Mesenchymal stem cell (in vitro differentiated cells and primary cell): ENCODE results near the gene GSTM3.
"Not testable (repeated sequence)": the region's sequence is repeated elsewhere in the genome, so short reads cannot be mapped to it uniquely, and the experiment has no call there.

Experiments used
- DNase-seq: peaks from one replicate; pipeline ENCODE4 v3.0.0-alpha.2; 2013
- H2AFZ ChIP-seq: one replicate; pipeline ENCODE4 v1.6.1; 2013; ENCODE audit warnings: low read depth, mild to moderate bottlenecking, control low read depth, inconsistent platforms, low read length, moderate library complexity
- H2AK5ac ChIP-seq: 2 replicates; pipeline ENCODE4 v1.6.1; 2013; ENCODE audit warnings: low read length, moderate library complexity, mild to moderate bottlenecking, inconsistent platforms; ENCODE audit not compliant: severe bottlenecking
- H2BK120ac ChIP-seq: one replicate; pipeline ENCODE4 v1.6.1; 2013; ENCODE audit warnings: low read depth, mild to moderate bottlenecking, inconsistent platforms, low read length, moderate library complexity
- H2BK12ac ChIP-seq, 2 experiments: one replicate each; pipeline ENCODE4 v1.6.1; 2013; ENCODE audit warnings: inconsistent platforms in 2 of 2, low read length in 2 of 2, mild to moderate bottlenecking in 2 of 2, moderate library complexity in 2 of 2, control low read depth in 1 of 2
- H2BK15ac ChIP-seq: one replicate; pipeline ENCODE4 v1.6.1; 2013; ENCODE audit warnings: mild to moderate bottlenecking, low read depth, inconsistent platforms; ENCODE audit not compliant: poor library complexity, severe bottlenecking
- H2BK5ac ChIP-seq: 2 replicates; pipeline ENCODE4 v1.6.1; 2013; ENCODE audit warnings: low read depth, mild to moderate bottlenecking, low read length, control low read depth, inconsistent platforms; ENCODE audit not compliant: poor library complexity, severe bottlenecking
- H3K14ac ChIP-seq, 2 experiments: one replicate each; pipeline ENCODE4 v1.6.1; 2013; ENCODE audit warnings: inconsistent platforms in 2 of 2, low read length in 2 of 2, control low read depth in 1 of 2, mild to moderate bottlenecking in 1 of 2, moderate library complexity in 1 of 2
- H3K18ac ChIP-seq, 2 experiments: one replicate each; pipeline ENCODE4 v1.6.1; 2013; ENCODE audit warnings: inconsistent platforms in 2 of 2, low read length in 2 of 2, control low read depth in 1 of 2, low read depth in 1 of 2, mild to moderate bottlenecking in 1 of 2
- H3K23ac ChIP-seq, 2 experiments: one replicate each; pipeline ENCODE4 v1.6.1; 2013; ENCODE audit warnings: inconsistent platforms in 2 of 2, low read length in 2 of 2, mild to moderate bottlenecking in 2 of 2, moderate library complexity in 2 of 2, control low read depth in 1 of 2
- H3K27ac ChIP-seq: 2 replicates; pipeline ENCODE4 v1.5.1; 2013; ENCODE audit warnings: mild to moderate bottlenecking, moderate library complexity, low read length, control low read depth, inconsistent platforms; ENCODE audit not compliant: poor library complexity, severe bottlenecking
- H3K27me3 ChIP-seq, 2 experiments: 2 replicates each; pipeline versions ENCODE4 v1.6.1 to v1.7.0; 2013; ENCODE audit warnings: low read length in 2 of 2, mild to moderate bottlenecking in 2 of 2, moderate library complexity in 2 of 2, control low read depth in 1 of 2, inconsistent platforms in 1 of 2; ENCODE audit not compliant: control insufficient read depth in 1 of 2, insufficient read depth in 1 of 2
- H3K36me3 ChIP-seq, 2 experiments: 2 replicates each; pipeline versions ENCODE4 v1.6.1 to v1.7.0; 2013; ENCODE audit warnings: low read length in 2 of 2, control low read depth in 1 of 2, inconsistent platforms in 1 of 2, low read depth in 1 of 2, mild to moderate bottlenecking in 1 of 2; ENCODE audit not compliant: insufficient read depth in 2 of 2, control insufficient read depth in 1 of 2
- H3K4ac ChIP-seq, 2 experiments: one replicate each; pipeline ENCODE4 v1.6.1; 2013; ENCODE audit warnings: inconsistent platforms in 2 of 2, low read length in 2 of 2, mild to moderate bottlenecking in 2 of 2, moderate library complexity in 2 of 2, control low read depth in 1 of 2, low read depth in 1 of 2
- H3K4me1 ChIP-seq: 2 replicates; pipeline ENCODE4 v1.6.1; 2013; ENCODE audit warnings: low read depth, low read length, control low read depth; ENCODE audit not compliant: control insufficient read depth, insufficient read depth
- H3K4me2 ChIP-seq: 2 replicates; pipeline ENCODE4 v1.6.1; 2013; ENCODE audit warnings: low read length, mild to moderate bottlenecking, inconsistent platforms; ENCODE audit not compliant: poor library complexity, severe bottlenecking
- H3K4me3 ChIP-seq, 2 experiments: 2 replicates each; pipeline versions ENCODE4 v1.5.1 to v1.7.0; 2013; ENCODE audit warnings: low read length in 2 of 2, mild to moderate bottlenecking in 2 of 2, control low read depth in 1 of 2, low read depth in 1 of 2; ENCODE audit not compliant: insufficient read depth in 1 of 2
- H3K79me1 ChIP-seq: replicated peaks from 2 replicates; pipeline ENCODE4 v1.6.1; 2013; ENCODE audit warnings: mild to moderate bottlenecking, control low read depth, low read length, inconsistent platforms; ENCODE audit not compliant: poor library complexity, severe bottlenecking
- H3K9ac ChIP-seq: 2 replicates; pipeline ENCODE4 v1.7.0; 2013; ENCODE audit warnings: mild to moderate bottlenecking, low read length, moderate library complexity
- H3K9me3 ChIP-seq: 2 replicates; pipeline ENCODE4 v1.7.0; 2013; ENCODE audit warnings: mild to moderate bottlenecking, low read length; ENCODE audit not compliant: control insufficient read depth
- H4K8ac ChIP-seq: one replicate; pipeline ENCODE4 v1.6.1; 2013; ENCODE audit warnings: inconsistent platforms, mild to moderate bottlenecking, low read length, moderate library complexity
- H4K91ac ChIP-seq: one replicate; pipeline ENCODE4 v1.6.1; 2013; ENCODE audit warnings: mild to moderate bottlenecking, low read length, inconsistent platforms
- WGBS: methylation state at CpG from one replicate; pipeline ENCODE4 v1.1.7; 2013; ENCODE audit warnings: mixed read lengths; 5-methylcytosine and 5-hydroxymethylcytosine counted together

The GSTM3 gene

GRCh38 chr1:109757936-109758786, 17.3 kb upstream of the GSTM3 start:
- Histone ChIP-seq H3K23ac (no peak overlapping the region), H2AFZ (no peak overlapping the region), H3K14ac (no peak overlapping the region), H3K4ac (no peak overlapping the region), H2BK5ac (no peak overlapping the region), H3K79me1 (no peaks in the 10 kb centered on the region), H2BK120ac (no peak overlapping the region), H2AK5ac (no peak overlapping the region), H3K9me3 (no peaks in the 10 kb centered on the region), H3K9ac (no peak overlapping the region), H3K27ac (no peak overlapping the region), H3K4me1 (no peaks in the 10 kb centered on the region), H3K36me3 (no peaks in the 10 kb centered on the region), H4K8ac (no peak overlapping the region), H2BK15ac (no peak overlapping the region), H3K27me3 (peaks cover under 1 to 3% of the 10 kb centered on the region in 2 experiments), H4K91ac (no peak overlapping the region), H3K18ac (no peak overlapping the region), H2BK12ac (no peak overlapping the region), H3K4me3 (no peak overlapping the region), H3K4me2 (no peak overlapping the region)
- no peak for DNase-seq
- WGBS: 94% methylated on average over 9 of the region's 13 CpGs

DNA sequence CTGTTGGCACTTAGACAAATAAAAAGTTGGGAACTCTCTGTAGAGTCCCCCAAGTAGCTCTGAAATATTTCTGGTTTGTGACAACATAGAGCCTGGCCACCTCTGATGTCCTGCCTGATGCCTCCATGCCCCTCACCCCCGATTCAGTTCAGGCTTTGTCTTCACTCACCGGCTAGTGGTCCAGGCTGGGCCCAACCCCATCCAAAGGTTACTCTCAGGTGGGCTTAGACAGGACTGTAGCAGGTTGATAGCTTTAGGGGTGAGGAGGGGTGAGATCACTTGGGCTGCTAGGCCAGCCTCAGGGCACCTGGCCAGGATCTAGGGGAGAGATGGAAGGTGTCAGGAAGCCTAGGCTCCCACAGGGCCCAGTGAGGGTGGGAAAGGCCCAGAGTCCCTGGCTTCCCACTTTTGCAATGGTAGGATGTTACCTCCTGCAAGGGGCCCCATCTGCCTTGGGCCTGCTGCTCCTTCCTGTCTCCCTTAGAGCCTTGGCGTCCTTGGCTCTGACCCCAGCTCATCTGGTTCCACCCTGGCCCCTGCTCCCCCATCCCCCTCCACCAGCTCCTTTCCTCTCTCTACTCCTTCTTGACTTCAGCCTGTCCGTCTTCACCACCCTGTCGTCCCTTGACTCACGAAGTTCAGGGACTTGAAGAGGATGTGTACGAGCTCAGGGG, 16.1 kb upstream of the GSTM3 start:
- Histone ChIP-seq H2BK5ac (no peak overlapping the region), H3K23ac (no peak overlapping the region), H3K18ac (no peak overlapping the region), H4K8ac (no peak overlapping the region), H3K79me1 (no peaks in the 10 kb centered on the region), H3K36me3 (no peaks in the 10 kb centered on the region), H3K9ac (no peak overlapping the region), H2AFZ (no peak overlapping the region), H4K91ac (no peak overlapping the region), H2BK120ac (no peak overlapping the region), H2BK12ac (no peak overlapping the region), H3K9me3 (no peaks in the 10 kb centered on the region), H3K4me3 (no peak overlapping the region), H3K14ac (no peak overlapping the region), H2BK15ac (no peak overlapping the region), H3K4me1 (no peaks in the 10 kb centered on the region), H3K4me2 (no peak overlapping the region), H3K4ac (no peak overlapping the region), H3K27me3 (peaks cover 12 to 14% of the 10 kb centered on the region in 2 experiments), H3K27ac (no peak overlapping the region), H2AK5ac (no peak overlapping the region)
- DNase-seq: no peak
- WGBS: 86% methylated on average over 7 of the region's 7 CpGs

GRCh38 chr1:109756325-109756724, 15.5 kb upstream of the GSTM3 start:
- not testable (repeated sequence) for H3K79me1 ChIP-seq, H2AFZ ChIP-seq, H3K27ac ChIP-seq, H2BK5ac ChIP-seq, H3K36me3 ChIP-seq, H3K4me3 ChIP-seq, H3K23ac ChIP-seq, H2BK12ac ChIP-seq, H3K9me3 ChIP-seq, H2AK5ac ChIP-seq, H4K8ac ChIP-seq, H4K91ac ChIP-seq, DNase-seq, H3K14ac ChIP-seq, H3K18ac ChIP-seq, H3K4me1 ChIP-seq, H3K9ac ChIP-seq, H3K4me2 ChIP-seq, H3K4ac ChIP-seq, H2BK15ac ChIP-seq, H2BK120ac ChIP-seq
- H3K27me3 ChIP-seq: peaks cover 16 to 20% of the 10 kb centered on the region in 2 experiments
- 92% methylated on average over 5 of the region's 5 CpGs for WGBS

- Histone ChIP-seq H3K36me3 (no peaks in the 10 kb centered on the region), H3K14ac (no peak overlapping the region), H2AK5ac (no peak overlapping the region), H2BK120ac (no peak overlapping the region), H3K4ac (no peak overlapping the region), H3K27ac (no peak overlapping the region), H3K9me3 (no peaks in the 10 kb centered on the region), H3K4me1 (no peaks in the 10 kb centered on the region), H2AFZ (no peak overlapping the region), H2BK15ac (no peak overlapping the region), H3K4me2 (no peak overlapping the region), H3K9ac (no peak overlapping the region), H3K23ac (no peak overlapping the region), H4K91ac (no peak overlapping the region), H3K79me1 (no peaks in the 10 kb centered on the region), H3K18ac (no peak overlapping the region), H3K4me3 (no peak overlapping the region), H4K8ac (no peak overlapping the region), H2BK5ac (no peak overlapping the region), H3K27me3 (peaks cover 16 to 27% of the 10 kb centered on the region in 2 experiments), H2BK12ac (no peak overlapping the region)
- DNase-seq: no peak
- WGBS: 100% methylated on average over 2 of the region's 2 CpGs
Measured at GRCh38 chr1:109754738-109755137, 13.9 kb upstream of the GSTM3 start.
